IMR-90 (cell line): ENCODE data around the gene PCNP. TPM values are rescaled to one million over a fixed set of nuclear protein-coding genes. Genes with fewer than 3 reads are reported as not detected.

Experiments used
- ATAC-seq: fragments of 200-7000 bp; cut with Tn5 transposase; 2 replicates; pipeline ENCODE4 v1.9.1; 2020; ENCODE audit warnings: low read depth, mild to moderate bottlenecking, moderate library complexity
- BruUV-seq: library from RNA; stranded (reverse); fragments of 400-500 nt; replicated peaks from 2 replicates; lab custom pipeline; 2021; lab: Mats Ljungman, UMichigan
- CTCF ChIA-PET: fragments of 300-600 bp; formaldehyde crosslinking; extraction: SDS; loops from one replicate; lab custom pipeline; 2021; ENCODE audit warnings: antibody characterized with exemption; lab: Yijun Ruan, JAX
- POLR2A ChIA-PET: fragments of 300-600 bp; sonication (Branson Sonifier 250); formaldehyde crosslinking; loops from one replicate; lab custom pipeline; 2022; ENCODE audit warnings: antibody characterized with exemption; ENCODE audit not compliant: unreplicated experiment; lab: Charles Lee
- DNase-seq: peaks from one replicate; pipeline ENCODE4 v3.0.0; 2013
- H2AFZ ChIP-seq: replicated peaks from 2 replicates; pipeline ENCODE3; 2013; ENCODE audit warnings: low read length, mild to moderate bottlenecking; ENCODE audit not compliant: poor library complexity
- H2AK5ac ChIP-seq: 2 replicates; pipeline ENCODE4 v1.6.1; 2013; ENCODE audit warnings: low read depth, low read length, inconsistent platforms
- H2AK9ac ChIP-seq: replicated peaks from 2 replicates; pipeline ENCODE3; 2013; ENCODE audit warnings: mild to moderate bottlenecking, low read depth, low read length, moderate library complexity; ENCODE audit not compliant: poor library complexity
- H2BK120ac ChIP-seq: 2 replicates; pipeline ENCODE4 v1.6.1; 2013; ENCODE audit warnings: low read depth, low read length, inconsistent platforms
- H2BK15ac ChIP-seq: 3 replicates; pipeline ENCODE4 v1.6.1; 2013; ENCODE audit warnings: low read depth, low read length, inconsistent platforms
- H2BK20ac ChIP-seq: 2 replicates; pipeline ENCODE4 v1.6.1; 2013; ENCODE audit warnings: low read depth, mild to moderate bottlenecking, inconsistent platforms, low read length, moderate library complexity
- H2BK5ac ChIP-seq: 2 replicates; pipeline ENCODE4 v1.6.1; 2013; ENCODE audit warnings: mild to moderate bottlenecking, low read depth, low read length, inconsistent platforms; ENCODE audit not compliant: poor library complexity, severe bottlenecking
- H3K14ac ChIP-seq: replicated peaks from 2 replicates; pipeline ENCODE4 v1.6.1; 2013; ENCODE audit warnings: low read depth, low read length, inconsistent platforms
- H3K18ac ChIP-seq: 2 replicates; pipeline ENCODE4 v1.6.1; 2013; ENCODE audit warnings: low read depth, low read length, control low read depth
- H3K23ac ChIP-seq: 2 replicates; pipeline ENCODE4 v1.6.1; 2013; ENCODE audit warnings: low read depth, low read length, inconsistent platforms
- H3K27ac ChIP-seq: 2 replicates; pipeline ENCODE4 v1.5.1; 2013; ENCODE audit warnings: mild to moderate bottlenecking, control low read depth, low read length; ENCODE audit not compliant: insufficient read depth
- H3K27me3 ChIP-seq: 2 replicates; pipeline ENCODE4 v1.6.1; 2013; ENCODE audit warnings: low read length; ENCODE audit not compliant: control insufficient read depth, insufficient read depth
- H3K36me3 ChIP-seq: 2 replicates; pipeline ENCODE4 v1.6.1; 2013; ENCODE audit warnings: low read length, mixed read lengths; ENCODE audit not compliant: control insufficient read depth, insufficient read depth
- H3K4ac ChIP-seq: 2 replicates; pipeline ENCODE4 v1.6.1; 2013; ENCODE audit warnings: low read depth, low read length, inconsistent platforms
- H3K4me1 ChIP-seq: 2 replicates; pipeline ENCODE4 v1.6.1; 2013; ENCODE audit warnings: low read length, mixed read lengths; ENCODE audit not compliant: control insufficient read depth, insufficient read depth
- H3K4me2 ChIP-seq: 2 replicates; pipeline ENCODE4 v1.6.1; 2013; ENCODE audit warnings: low read depth, mild to moderate bottlenecking, control low read depth, low read length, moderate library complexity
- H3K4me3 ChIP-seq: 2 replicates; pipeline ENCODE4 v1.5.1; 2013; ENCODE audit warnings: low read depth, mild to moderate bottlenecking, control low read depth, low read length, moderate library complexity; ENCODE audit not compliant: insufficient read depth
- H3K56ac ChIP-seq: 2 replicates; pipeline ENCODE4 v1.6.1; 2013; ENCODE audit warnings: low read length, inconsistent platforms; ENCODE audit not compliant: insufficient read depth; ENCODE audit errors: extremely low read depth
- H3K79me1 ChIP-seq, 2 experiments: 2 replicates each; pipeline ENCODE4 v1.6.1; 2013; ENCODE audit warnings: low read length in 2 of 2, inconsistent platforms in 1 of 2, low read depth in 1 of 2
- H3K9ac ChIP-seq: 2 replicates; pipeline ENCODE4 v1.6.1; 2013; ENCODE audit warnings: low read depth, low read length, control low read depth
- H3K9me1 ChIP-seq: 2 replicates; pipeline ENCODE4 v1.6.1; 2013; ENCODE audit warnings: low read length, inconsistent platforms; ENCODE audit not compliant: insufficient read depth
- H3K9me3 ChIP-seq: 2 replicates; pipeline ENCODE4 v1.6.1; 2013; ENCODE audit warnings: low read length; ENCODE audit not compliant: control insufficient read depth, insufficient read depth
- H4K20me1 ChIP-seq: 2 replicates; pipeline ENCODE4 v1.6.1; 2013; ENCODE audit warnings: low read length, inconsistent platforms; ENCODE audit not compliant: insufficient read depth
- H4K5ac ChIP-seq: 2 replicates; pipeline ENCODE4 v1.6.1; 2013; ENCODE audit warnings: mild to moderate bottlenecking, low read depth, low read length, control low read depth
- H4K8ac ChIP-seq, 2 experiments: 2 replicates each; pipeline ENCODE4 v1.6.1; 2013; ENCODE audit warnings: low read depth in 2 of 2, low read length in 2 of 2, control low read depth in 1 of 2, inconsistent platforms in 1 of 2
- H4K91ac ChIP-seq: 2 replicates; pipeline ENCODE4 v1.6.1; 2013; ENCODE audit warnings: low read depth, low read length, inconsistent platforms; ENCODE audit not compliant: insufficient read depth
- BHLHE40 ChIP-seq: fragments of 150-350 bp; IDR thresholded peaks from 2 replicates; pipeline ENCODE4 v1.6.1; 2016; ENCODE audit warnings: mild to moderate bottlenecking, low read depth, low read length
- CEBPB ChIP-seq: IDR thresholded peaks from 2 replicates; pipeline ENCODE4 v1.6.1; 2012; ENCODE audit warnings: low read depth, low read length, improper control_type of control experiment
- CHD1 ChIP-seq: IDR thresholded peaks from 2 replicates; pipeline ENCODE4 v1.6.1; 2012; ENCODE audit warnings: low read depth, low read length, improper control_type of control experiment
- CTCF ChIP-seq: conservative IDR thresholded peaks from 2 replicates; pipeline ENCODE4 v1.5.1; 2012; ENCODE audit warnings: mild to moderate bottlenecking, low read depth, low read length, improper control_type of control experiment
- FOS ChIP-seq: fragments of 150-350 bp; IDR thresholded peaks from 2 replicates; pipeline ENCODE4 v1.6.1; 2016; ENCODE audit warnings: low read depth, low read length
- MAFK ChIP-seq: IDR thresholded peaks from 2 replicates; pipeline ENCODE4 v1.6.1; 2012; ENCODE audit warnings: low read depth, low read length, improper control_type of control experiment
- MAZ ChIP-seq: IDR thresholded peaks from 2 replicates; pipeline ENCODE4 v1.6.1; 2012; ENCODE audit warnings: low read depth, mild to moderate bottlenecking, low read length, improper control_type of control experiment, moderate library complexity, borderline replicate concordance
- MXI1 ChIP-seq: IDR thresholded peaks from 2 replicates; pipeline ENCODE4 v1.6.1; 2012; ENCODE audit warnings: low read depth, mild to moderate bottlenecking, low read length, moderate library complexity, borderline replicate concordance
- NFE2L2 ChIP-seq: fragments of 150-350 bp; IDR thresholded peaks from 2 replicates; pipeline ENCODE4 v1.6.1; 2016; ENCODE audit warnings: low read depth, mild to moderate bottlenecking, low read length
- POLR2A ChIP-seq: IDR thresholded peaks from 2 replicates; pipeline ENCODE4 v1.6.1; 2012; ENCODE audit warnings: mild to moderate bottlenecking, low read depth, low read length
- RAD21 ChIP-seq: IDR thresholded peaks from 2 replicates; pipeline ENCODE4 v1.6.1; 2012; ENCODE audit warnings: low read length, improper control_type of control experiment
- RCOR1 ChIP-seq: IDR thresholded peaks from 2 replicates; pipeline ENCODE4 v1.6.1; 2012; ENCODE audit warnings: mild to moderate bottlenecking, low read length, improper control_type of control experiment; ENCODE audit not compliant: insufficient replicate concordance
- RFX5 ChIP-seq: IDR thresholded peaks from 2 replicates; pipeline ENCODE4 v1.8.0; 2012; ENCODE audit warnings: low read depth, mild to moderate bottlenecking, low read length, moderate library complexity
- SMC3 ChIP-seq: fragments of 150-350 bp; IDR thresholded peaks from 2 replicates; pipeline ENCODE4 v1.6.1; 2016; ENCODE audit warnings: low read depth, mild to moderate bottlenecking, antibody characterized with exemption, low read length, moderate library complexity
- WGBS, 2 experiments: methylation state at CpG; one replicate each; pipeline versions ENCODE4 v1.1.5 to v1.1.7; 2013; ENCODE audit warnings: missing lambda C conversion rate in 2 of 2; ENCODE audit not compliant: insufficient read length in 1 of 2; ENCODE audit errors: extremely low coverage in 2 of 2; 5-methylcytosine and 5-hydroxymethylcytosine counted together
- dilution Hi-C: fragments of 300-500 bp; cut with HindIII; formaldehyde crosslinking; loops from one replicate; pipeline ENCODE4 v1.14.3; 2018; ENCODE audit warnings: low sequenced_read_pairs; ENCODE audit not compliant: unreplicated experiment
- in situ Hi-C: fragments of 300-500 bp; cut with MboI; formaldehyde crosslinking; loops from 3 replicates; pipeline ENCODE4 v1.14.3; 2019; ENCODE audit warnings: low sequenced_read_pairs, inconsistent platforms, mixed read lengths
- intact Hi-C: fragments of 100-400 bp; cut with micrococcal nuclease; formaldehyde crosslinking; loops from 2 replicates; pipeline ENCODE4 v1.10.0; 2022
- polyA plus RNA-seq, 3 experiments: library from polyadenylated mRNA; depleted of rRNA; stranded (reverse); fragments of >200 nt; gene quantifications; 2 replicates each; pipeline ENCODE4 v1.2.3, GENCODE V29; 2012; ENCODE audit warnings: low replicate concordance in 1 of 3
- total RNA-seq: library from RNA; depleted of rRNA; stranded (reverse); fragments of >200 nt; gene quantifications from 2 replicates; pipeline ENCODE4 v1.2.3, GENCODE V29; 2012
- TF ChIP-seq, protein P1 (sequence below): fragments of 150-350 bp; IDR thresholded peaks from 2 replicates; pipeline ENCODE4 v1.6.1; 2017; ENCODE audit warnings: mild to moderate bottlenecking, antibody characterized with exemption, low read length, low read depth

Gene PCNP
- total and polyA plus RNA-seq, 2 of the 4 experiments (the other 2 are of a cell fraction) = 34.6 to 53.2 TPM

- Histone ChIP-seq H4K8ac (no peak overlapping the region), H3K23ac (no peak overlapping the region), H3K14ac (no peak overlapping the region), H2BK15ac (no peak overlapping the region), H3K9me1 (no peaks in the 10 kb centered on the region), H3K4ac (no peak overlapping the region), H4K91ac (no peak overlapping the region), H4K20me1 (no peaks in the 10 kb centered on the region), H3K36me3 (no peaks in the 10 kb centered on the region), H2BK5ac (no peak overlapping the region), H4K5ac (no peak overlapping the region), H3K18ac (no peak overlapping the region), H3K4me2 (no peak overlapping the region), H3K56ac (no peak overlapping the region), H3K4me3 (no peak overlapping the region), H3K9me3 (no peaks in the 10 kb centered on the region), H3K9ac (no peak overlapping the region), H3K79me1 (no peaks in the 10 kb centered on the region), H3K4me1 (peaks cover 2% of the 10 kb centered on the region), H2AK9ac (no peak overlapping the region), H2AK5ac (no peak overlapping the region), H2BK120ac (no peak overlapping the region), H2BK20ac (no peak overlapping the region), H2AFZ (no peak overlapping the region), H3K27ac (no peak overlapping the region), H3K27me3 (peaks cover 2% of the 10 kb centered on the region; the same call in 1 of the 2 replicates)
- intact Hi-C loops = no loop called here
- no CpG with 5 or more reads among the region's 1 CpG for WGBS, 2 experiments
- ChIA-PET CTCF (no interaction called here), POLR2A (no interaction called here)
- BruUV-seq = no TSS peak
- in situ Hi-C loops = no loop called here
- TF ChIP-seq MAFK = no peak
- TF ChIP-seq RCOR1 = no peak
- TF ChIP-seq BHLHE40 = no peak
- TF ChIP-seq SMC3 = no peak
- TF ChIP-seq RAD21 = no peak
- no peak for TF ChIP-seq POLR2A
- TF ChIP-seq CEBPB = no peak
- no peak for TF ChIP-seq NFE2L2
- TF ChIP-seq RFX5 = no peak
- TF ChIP-seq FOS = no peak
- no peak for TF ChIP-seq MAZ
- TF ChIP-seq, protein P1, sequence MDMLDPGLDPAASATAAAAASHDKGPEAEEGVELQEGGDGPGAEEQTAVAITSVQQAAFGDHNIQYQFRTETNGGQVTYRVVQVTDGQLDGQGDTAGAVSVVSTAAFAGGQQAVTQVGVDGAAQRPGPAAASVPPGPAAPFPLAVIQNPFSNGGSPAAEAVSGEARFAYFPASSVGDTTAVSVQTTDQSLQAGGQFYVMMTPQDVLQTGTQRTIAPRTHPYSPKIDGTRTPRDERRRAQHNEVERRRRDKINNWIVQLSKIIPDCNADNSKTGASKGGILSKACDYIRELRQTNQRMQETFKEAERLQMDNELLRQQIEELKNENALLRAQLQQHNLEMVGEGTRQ = no peak
- TF ChIP-seq MXI1 = no peak
- TF ChIP-seq CHD1 = no peak
- TF ChIP-seq CTCF = no peak
- ATAC-seq (no peak), DNase-seq (no peak)
- dilution Hi-C loops = no loop called here
These were observed 40.4 kb upstream of the PCNP start for GRCh38 chr3:101533603-101533968.
